GM13977 (cell line): ENCODE results near the gene R3HDM4.
"Not testable (repeated sequence)": the region's sequence is repeated elsewhere in the genome, so short reads cannot be mapped to it uniquely, and the experiment has no call there.

Experiments
- DNase-seq: peaks from one replicate; pipeline ENCODE4 v3.0.0; 2012; ENCODE audit warnings: low spot score
- in situ Hi-C: fragments of 300-500 bp; cut with MboI; formaldehyde crosslinking; loops from one replicate; pipeline ENCODE4 v1.12.0; 2022; ENCODE audit warnings: low sequenced_read_pairs, low pct_unique_long_range_greater_than_20kb, mixed read lengths, inconsistent platforms; ENCODE audit not compliant: unreplicated experiment
- TF ChIP-seq, protein P1 (sequence below): IDR thresholded peaks from 2 replicates; pipeline ENCODE4 v1.5.1; 2012; ENCODE audit warnings: mild to moderate bottlenecking, control low read depth; ENCODE audit not compliant: insufficient read depth; ENCODE audit errors: extremely low read depth, missing control alignments

Gene R3HDM4

DNA sequence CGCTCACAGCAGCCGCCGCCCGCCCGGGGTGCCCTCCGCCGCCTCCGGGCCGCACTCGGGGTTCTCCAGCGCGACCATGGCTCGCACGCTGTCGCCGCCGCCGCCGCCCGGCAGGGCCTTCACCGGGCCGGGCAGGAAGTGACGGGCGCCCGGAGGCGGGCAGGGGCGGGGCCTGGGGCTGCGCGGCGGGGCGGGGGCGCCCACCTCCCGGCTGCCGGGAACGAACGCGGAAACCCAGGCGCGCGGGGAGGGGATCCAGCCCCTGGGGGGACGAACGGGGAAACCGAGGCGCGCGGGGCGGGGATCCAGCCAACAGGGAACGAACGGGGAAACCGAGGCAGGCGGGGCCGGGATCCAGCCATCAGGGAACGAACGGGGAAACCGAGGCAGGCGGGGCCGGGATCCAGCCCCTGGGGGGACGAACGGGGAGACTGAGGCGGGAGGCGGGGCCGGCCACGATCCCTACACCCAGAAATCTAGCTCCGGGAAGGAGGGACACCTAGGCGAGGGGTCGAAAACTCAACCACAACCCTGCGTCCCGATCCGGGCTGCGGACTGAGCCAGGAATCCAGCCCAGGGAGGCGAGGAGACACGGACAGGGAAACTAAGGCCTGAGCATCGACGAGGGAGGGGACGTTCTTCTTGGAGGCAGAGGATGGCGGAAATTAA, at the start of gene R3HDM4:
Gene R3HDM4 (minus strand): TSS at position 140 of the 669 bp plus-strand sequence. CDS start 62 bp downstream, at position 78.
- in situ Hi-C loops, result no loop called here
- peak; percentile 97 for DNase-seq
- TF ChIP-seq, protein P1, sequence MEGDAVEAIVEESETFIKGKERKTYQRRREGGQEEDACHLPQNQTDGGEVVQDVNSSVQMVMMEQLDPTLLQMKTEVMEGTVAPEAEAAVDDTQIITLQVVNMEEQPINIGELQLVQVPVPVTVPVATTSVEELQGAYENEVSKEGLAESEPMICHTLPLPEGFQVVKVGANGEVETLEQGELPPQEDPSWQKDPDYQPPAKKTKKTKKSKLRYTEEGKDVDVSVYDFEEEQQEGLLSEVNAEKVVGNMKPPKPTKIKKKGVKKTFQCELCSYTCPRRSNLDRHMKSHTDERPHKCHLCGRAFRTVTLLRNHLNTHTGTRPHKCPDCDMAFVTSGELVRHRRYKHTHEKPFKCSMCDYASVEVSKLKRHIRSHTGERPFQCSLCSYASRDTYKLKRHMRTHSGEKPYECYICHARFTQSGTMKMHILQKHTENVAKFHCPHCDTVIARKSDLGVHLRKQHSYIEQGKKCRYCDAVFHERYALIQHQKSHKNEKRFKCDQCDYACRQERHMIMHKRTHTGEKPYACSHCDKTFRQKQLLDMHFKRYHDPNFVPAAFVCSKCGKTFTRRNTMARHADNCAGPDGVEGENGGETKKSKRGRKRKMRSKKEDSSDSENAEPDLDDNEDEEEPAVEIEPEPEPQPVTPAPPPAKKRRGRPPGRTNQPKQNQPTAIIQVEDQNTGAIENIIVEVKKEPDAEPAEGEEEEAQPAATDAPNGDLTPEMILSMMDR, result no peak

DNA sequence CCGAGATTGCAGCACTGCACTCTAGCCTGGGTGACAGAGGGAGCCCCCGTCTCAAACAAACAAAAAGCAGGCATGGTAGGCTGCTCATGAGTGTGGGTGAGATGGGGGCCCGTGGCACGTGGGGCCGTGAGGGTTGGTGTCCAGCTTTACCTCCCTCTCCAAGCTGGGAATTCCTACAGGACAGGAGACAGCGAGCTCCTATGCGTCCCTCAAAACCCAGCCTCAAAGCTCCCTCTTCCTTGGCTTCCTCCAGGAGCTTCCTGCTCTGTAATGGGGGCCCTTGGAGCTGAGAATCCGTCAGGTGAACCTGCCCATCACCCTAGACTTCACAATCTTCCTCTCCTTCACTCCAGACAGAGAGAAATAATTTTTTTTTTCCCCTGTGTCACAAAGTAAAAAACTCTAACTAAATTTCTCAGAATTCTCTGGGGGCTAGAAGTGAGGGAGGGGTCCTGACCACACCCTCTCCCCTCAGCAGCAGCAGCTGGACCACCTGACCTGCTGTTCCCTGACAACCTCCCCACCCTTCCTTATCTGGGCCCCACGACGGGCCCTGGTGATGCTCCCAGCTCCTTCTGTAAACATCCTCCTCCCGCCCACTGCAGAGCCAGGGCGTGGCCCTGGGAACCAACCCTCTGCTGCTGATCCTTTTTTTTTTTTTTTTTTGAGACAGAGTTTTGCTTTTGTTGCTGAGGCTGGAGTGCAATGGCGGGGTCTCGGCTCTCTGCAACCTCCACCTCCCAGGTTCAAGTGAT, 49.0 kb upstream of the R3HDM4 start:
- in situ Hi-C loops, result no loop called here
- TF ChIP-seq, protein P1, result no peak
- DNase-seq, result no peak

DNA sequence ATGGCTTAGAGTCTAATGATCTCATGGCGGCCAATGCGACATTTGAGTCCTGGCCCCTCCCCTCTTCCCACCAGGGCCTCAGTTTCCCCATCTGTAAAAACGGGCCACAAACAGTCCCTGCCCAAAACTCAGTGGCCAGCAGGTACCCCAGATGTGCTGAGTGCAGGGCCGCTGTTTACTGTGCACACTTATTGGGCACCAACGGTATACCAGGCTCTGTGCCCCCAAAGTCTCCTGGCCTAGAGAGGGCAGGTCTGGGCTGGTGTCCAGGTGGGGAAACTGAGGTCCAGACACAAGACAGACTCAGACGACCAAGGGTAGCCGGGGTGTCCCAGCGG, 47.6 kb upstream of the R3HDM4 start:
- DNase-seq, result no peak
- TF ChIP-seq, protein P1, result no peak
- in situ Hi-C loops, result no loop called here

DNA sequence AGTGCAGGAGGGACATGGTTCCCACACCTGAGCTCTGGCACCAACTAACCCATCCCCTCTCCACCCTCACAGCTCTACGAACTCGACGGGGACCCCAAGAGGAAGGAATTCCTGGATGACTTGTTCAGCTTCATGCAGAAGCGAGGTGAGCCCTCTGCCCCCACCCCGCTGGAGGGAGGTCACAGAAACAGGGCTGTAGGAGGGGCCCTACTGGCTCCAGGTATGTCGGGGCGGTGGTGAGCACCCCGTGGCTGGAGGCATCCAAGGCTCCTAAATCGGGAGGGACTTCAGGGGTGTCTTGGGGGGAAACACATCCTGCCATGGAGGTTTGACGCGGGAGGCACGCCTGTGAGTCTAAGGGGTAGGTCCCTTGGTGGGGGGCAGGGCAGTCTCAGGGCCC, 47.0 kb upstream of the R3HDM4 start:
- TF ChIP-seq, protein P1, result no peak
- DNase-seq, result no peak
- in situ Hi-C loops, result no loop called here

DNA sequence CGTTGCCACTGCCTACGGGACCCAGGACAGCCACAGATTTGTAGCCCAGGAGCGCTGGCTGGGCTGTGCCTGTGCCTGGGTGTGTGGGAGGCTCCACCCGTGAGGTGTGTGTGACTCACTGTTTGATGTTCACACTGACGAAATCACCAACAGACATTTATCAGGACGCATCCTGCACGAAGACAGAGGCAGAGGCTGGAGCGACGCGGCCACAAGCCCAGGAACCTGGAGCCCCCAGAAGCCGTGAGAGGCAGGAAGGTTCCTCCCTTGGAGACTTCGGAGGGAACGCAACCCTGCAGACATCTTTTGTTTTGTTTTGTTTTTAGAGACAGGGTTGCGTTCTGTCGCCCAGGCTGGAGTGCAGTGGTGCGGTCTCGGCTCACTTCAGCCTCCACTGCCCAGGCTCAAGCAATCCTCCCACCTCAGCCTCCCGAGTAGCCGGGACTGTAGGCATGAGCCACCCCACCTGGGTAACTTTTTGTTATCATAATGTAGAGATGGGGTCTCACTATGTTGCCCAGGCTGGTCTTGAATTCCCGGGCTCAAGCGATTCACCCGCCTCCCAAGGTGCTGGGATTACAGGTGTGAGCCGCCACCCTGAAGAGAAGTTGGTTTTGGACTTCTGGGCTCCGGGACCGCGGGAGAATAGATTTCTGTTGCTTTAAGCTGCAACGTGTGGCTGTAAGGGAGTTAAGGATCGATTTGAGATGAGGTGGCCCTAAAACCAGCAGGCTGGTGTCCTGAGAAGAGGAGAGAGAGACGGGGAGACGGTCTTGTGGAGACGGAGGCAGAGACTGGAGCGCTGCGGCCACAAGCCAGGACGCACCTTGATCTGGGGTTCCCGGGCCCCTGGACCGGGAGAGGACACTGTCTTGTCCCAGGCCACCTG, 46.2 kb upstream of the R3HDM4 start:
- TF ChIP-seq, protein P1, result no peak
- no peak for DNase-seq
- in situ Hi-C loops, result no loop called here

DNA sequence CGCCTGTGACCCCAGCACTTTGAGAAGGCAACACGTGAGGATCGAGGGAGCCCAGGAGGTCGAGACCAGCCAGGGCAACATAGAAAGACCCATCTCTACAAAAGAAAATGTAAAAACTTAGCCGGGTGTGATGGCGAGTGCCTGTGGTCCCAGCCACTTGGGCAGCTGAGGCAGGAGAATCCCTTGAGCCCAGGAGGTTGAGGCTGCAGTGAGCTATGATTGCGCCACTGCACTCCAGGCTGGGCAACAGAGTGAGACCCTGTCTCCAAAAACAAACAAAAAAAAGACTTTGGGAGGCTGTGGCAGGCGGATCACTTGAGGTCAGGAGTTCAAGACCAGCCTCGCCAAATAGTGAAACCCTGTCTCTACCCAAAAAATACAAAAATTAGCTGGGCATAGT, 44.6 kb upstream of the R3HDM4 start:
- in situ Hi-C loops, DNase-seq: not testable (repeated sequence)
